ENCODE data around the gene ASAP3.

GRCh38 chr1:23509896-23510295 lies 25.9 kb upstream of the ASAP3 start:
- TF ChIP-seq MAZ (IDR thresholded peaks at IDR 0.05; ENCODE audit: borderline replicate concordance, low read depth, low read length), result no peak
- TF ChIP-seq POLR2A (IDR thresholded peaks at IDR 0.05; ENCODE audit: low read depth, low read length), result no peak
- no peak for TF ChIP-seq SMC3 (IDR thresholded peaks at IDR 0.05; ENCODE audit: low read depth, low read length)
- TF ChIP-seq BHLHE40 (IDR thresholded peaks at IDR 0.05; ENCODE audit: low read depth, low read length), result no peak
